GM18873 (cell line): Measurements from ENCODE around the gene CXCR4.

ENCODE experiments used
- ATAC-seq: cut with Tn5 transposase; IDR thresholded peaks from one replicate; pipeline ENCODE4 v1.9.1; 2021; ENCODE audit warnings: mild to moderate bottlenecking, moderate library complexity, moderate number of reproducible peaks; ENCODE audit not compliant: unreplicated experiment, low FRiP score

The CXCR4 gene

GRCh38 chr2:136131961-136132824 lies 14.2 kb upstream of the CXCR4 start:
- ATAC-seq, result peak; percentile 60

DNA sequence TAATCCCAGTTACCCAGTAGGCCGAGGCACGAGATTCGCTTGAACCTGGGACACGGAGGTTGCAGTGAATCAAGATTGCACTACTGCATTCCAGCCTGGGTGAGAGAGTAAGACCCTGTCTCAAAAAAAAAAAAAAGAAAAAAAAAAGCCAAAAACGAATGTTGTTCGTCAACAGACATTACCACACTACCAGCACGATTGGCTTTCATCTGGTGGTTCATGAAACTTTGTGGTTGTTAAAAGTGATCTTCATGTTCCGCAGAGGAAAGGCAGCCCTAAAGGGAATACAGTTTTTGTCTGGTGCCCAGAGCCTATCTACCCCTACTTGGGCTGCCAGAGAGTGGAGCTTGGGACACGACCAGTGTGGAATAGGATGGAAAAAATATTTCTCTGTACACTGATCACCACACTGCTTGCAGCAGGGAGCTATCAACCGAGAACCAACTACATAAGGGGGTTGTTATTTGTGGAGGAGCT lies 13.6 kb upstream of the CXCR4 start:
- no peak for ATAC-seq

- no peak for ATAC-seq
Measured at GRCh38 chr2:136130511-136130910, 12.6 kb upstream of the CXCR4 start.

- ATAC-seq, result no peak
Measured at GRCh38 chr2:136130045-136130444, 12.1 kb upstream of the CXCR4 start.

DNA sequence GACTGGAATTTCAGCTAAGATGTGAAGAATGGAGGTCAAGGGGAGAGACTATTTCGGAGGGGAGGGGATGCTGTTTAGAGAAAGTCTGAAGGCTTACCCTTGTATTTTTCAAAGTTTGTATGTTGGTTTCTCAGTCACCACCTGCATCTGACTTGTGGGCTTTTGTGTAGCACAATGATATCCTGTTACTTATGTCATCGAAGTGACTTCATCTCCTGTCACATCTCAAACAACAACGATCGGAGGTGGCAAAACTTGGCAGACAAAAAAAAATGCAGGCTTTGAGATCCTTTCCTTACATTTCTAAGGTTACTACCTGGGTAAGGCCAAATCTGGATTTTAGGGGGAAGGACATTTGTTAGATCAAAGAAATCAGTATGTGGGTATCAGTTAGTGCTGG lies 11.7 kb upstream of the CXCR4 start:
- no peak for ATAC-seq

GRCh38 chr2:136128905-136129304 lies 11.0 kb upstream of the CXCR4 start:
- no peak for ATAC-seq

DNA sequence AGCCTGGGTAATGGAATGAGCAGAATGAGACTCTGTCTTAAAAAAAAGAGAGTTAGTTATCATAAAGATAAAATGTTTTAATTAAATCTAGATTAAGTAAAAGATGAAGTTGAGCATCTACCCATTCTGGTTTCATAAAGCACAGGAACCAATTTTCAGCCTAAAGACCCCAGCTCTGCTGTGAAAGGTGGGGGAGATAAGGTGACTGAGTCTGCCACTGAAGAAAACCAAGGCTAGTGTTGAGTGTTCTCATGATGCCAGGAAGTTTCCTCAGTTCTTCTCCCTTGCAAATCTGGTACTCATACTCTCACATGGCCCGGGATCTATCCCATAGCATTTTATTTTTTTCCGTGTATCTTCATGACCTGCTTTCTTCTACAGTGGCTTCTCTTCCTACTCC lies 10.4 kb upstream of the CXCR4 start:
- ATAC-seq, result no peak

- no peak for ATAC-seq
Measured at GRCh38 chr2:136127356-136127755, 9.4 kb upstream of the CXCR4 start.

DNA sequence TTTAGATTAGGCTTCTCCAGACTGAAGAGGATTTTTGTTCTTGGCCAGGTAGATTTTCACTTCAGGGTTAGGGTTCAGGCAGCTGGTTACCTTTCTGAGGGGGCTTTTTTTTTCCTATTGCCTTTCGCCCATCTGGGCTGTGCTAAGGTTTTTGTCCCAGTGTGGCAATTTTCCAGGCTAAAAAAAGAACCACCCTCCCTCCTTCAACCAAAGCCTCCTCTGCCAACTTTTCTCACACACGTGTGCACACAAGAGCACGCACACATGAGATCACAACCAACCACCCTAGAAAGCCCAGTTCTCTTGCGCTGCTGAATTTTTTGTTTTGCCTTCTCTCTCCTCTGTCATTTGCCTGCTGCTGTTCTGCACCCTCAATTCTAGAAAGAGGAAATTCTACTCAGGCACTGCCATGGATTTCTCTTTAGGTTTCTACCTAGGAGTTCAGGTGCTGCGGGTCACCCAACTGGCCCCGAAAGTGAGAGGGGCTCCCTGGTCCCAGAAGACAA lies 8.5 kb upstream of the CXCR4 start:
- no peak for ATAC-seq

- no peak for ATAC-seq
Measured at GRCh38 chr2:136126021-136126420, 8.1 kb upstream of the CXCR4 start.

GRCh38 chr2:136125236-136125635 lies 7.3 kb upstream of the CXCR4 start:
- no peak for ATAC-seq

GRCh38 chr2:136124805-136125204 lies 6.9 kb upstream of the CXCR4 start:
- ATAC-seq, result no peak

DNA sequence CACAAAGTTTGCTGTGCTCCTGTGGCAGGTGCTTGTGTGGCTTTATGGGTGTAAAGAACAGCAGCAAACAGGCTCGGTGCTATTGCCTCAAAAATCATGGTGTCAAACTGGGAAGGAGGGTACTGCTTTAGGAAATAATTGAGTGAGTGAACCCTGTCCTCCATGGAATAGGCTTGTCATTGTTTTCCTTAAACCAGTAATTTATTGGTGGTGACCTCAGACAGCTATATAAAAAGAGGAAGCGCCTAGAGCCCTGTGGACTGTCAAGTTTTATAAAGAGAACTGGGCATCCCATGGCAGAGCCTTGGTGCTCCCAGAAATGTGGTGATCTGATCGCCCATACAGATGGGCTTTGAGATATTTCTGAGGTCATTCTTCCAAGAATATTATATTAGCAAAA lies 4.7 kb upstream of the CXCR4 start:
- no peak for ATAC-seq

DNA sequence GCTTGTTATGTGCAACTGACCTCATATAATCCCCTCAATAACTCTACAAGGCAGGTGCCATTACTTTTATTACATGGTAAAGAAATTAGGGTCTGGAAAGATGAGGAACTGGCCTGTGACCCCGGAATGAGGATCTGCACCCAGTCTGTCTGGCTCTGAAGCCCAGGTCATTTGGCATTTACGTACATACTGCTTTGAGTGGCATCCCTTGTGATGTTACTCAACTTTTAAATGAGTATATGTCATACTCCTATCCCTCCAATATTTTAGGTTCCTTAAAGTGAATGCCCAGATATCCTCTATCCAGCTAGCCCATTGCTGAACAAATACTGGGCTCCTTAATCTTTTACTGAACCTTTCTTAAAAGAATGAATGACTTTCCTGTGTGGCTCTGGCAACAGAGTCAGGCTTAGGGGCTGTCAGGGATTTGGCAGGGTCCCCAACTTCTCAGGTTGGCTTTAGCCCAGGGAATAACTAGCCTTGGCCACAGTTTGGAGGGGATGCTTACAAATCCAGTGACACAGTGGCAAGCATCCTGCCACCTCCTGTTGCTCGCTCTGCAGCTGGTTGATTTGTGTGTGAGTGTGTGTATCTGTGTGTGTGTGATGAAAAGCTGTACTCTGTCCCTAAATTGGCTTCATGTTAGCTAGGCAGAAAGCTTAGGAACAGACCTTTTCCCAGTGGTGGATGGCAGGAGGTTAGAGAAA lies 3.4 kb upstream of the CXCR4 start:
- ATAC-seq, result no peak

GRCh38 chr2:136119717-136120675 lies 2.0 kb upstream of the CXCR4 start:
- no peak for ATAC-seq

- ATAC-seq, result no peak
Measured at GRCh38 chr2:136118819-136119716, 1.1 kb upstream of the CXCR4 start.

- ATAC-seq, result no peak
Measured at GRCh38 chr2:136117391-136117841, 533 bp downstream of the CXCR4 start.

- peak; percentile 42 for ATAC-seq
Measured at GRCh38 chr2:136116813-136117390, 1.0 kb downstream of the CXCR4 start.
